Panc1 (cell line): Measurements from ENCODE around the gene JMJD4.

Experiments used
- POLR2AphosphoS5 ChIP-seq: IDR thresholded peaks from 2 replicates; pipeline ENCODE4 v1.6.1; 2012; ENCODE audit warnings: mild to moderate bottlenecking, low read depth, low read length, moderate library complexity
- SIN3A ChIP-seq: IDR thresholded peaks from 2 replicates; pipeline ENCODE4 v1.6.1; 2012; ENCODE audit warnings: low read depth, mild to moderate bottlenecking, low read length, moderate library complexity, borderline replicate concordance; ENCODE audit not compliant: insufficient read depth
- TF ChIP-seq, protein P1 (sequence below): fragments of 450-650 bp; IDR thresholded peaks from 2 replicates; pipeline ENCODE4 v1.5.1; 2017; ENCODE audit warnings: mild to moderate bottlenecking
- TF ChIP-seq, protein P2 (sequence below), 2 experiments: IDR thresholded peaks; 2 replicates each; pipeline ENCODE4 v1.6.1; 2011 to 2012; ENCODE audit warnings: low read depth in 2 of 2, control low read depth in 1 of 2, low read length in 1 of 2, mild to moderate bottlenecking in 1 of 2, moderate library complexity in 1 of 2; ENCODE audit not compliant: insufficient read depth in 1 of 2

DNA sequence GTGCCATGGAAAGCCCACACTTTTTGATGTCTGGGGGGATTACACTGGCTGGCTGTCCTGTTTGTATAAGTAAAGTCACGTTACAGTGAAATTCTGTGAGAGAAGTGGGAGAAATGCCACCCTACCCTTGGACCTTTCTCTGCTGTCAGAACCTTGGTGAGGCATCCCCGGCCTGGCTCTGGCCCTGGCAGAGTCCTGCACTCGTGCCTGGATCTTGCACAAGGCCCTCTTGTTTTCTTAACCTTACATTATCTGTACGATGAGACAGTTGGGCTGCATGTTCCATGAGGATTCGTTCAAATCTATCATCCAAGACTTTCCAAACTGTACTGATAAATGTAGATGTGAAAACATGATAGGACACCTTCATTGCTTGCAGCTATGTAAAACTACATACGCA, 11.6 kb upstream of the JMJD4 start:
- TF ChIP-seq, protein P1, sequence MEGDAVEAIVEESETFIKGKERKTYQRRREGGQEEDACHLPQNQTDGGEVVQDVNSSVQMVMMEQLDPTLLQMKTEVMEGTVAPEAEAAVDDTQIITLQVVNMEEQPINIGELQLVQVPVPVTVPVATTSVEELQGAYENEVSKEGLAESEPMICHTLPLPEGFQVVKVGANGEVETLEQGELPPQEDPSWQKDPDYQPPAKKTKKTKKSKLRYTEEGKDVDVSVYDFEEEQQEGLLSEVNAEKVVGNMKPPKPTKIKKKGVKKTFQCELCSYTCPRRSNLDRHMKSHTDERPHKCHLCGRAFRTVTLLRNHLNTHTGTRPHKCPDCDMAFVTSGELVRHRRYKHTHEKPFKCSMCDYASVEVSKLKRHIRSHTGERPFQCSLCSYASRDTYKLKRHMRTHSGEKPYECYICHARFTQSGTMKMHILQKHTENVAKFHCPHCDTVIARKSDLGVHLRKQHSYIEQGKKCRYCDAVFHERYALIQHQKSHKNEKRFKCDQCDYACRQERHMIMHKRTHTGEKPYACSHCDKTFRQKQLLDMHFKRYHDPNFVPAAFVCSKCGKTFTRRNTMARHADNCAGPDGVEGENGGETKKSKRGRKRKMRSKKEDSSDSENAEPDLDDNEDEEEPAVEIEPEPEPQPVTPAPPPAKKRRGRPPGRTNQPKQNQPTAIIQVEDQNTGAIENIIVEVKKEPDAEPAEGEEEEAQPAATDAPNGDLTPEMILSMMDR: no peak
- TF ChIP-seq, protein P2, sequence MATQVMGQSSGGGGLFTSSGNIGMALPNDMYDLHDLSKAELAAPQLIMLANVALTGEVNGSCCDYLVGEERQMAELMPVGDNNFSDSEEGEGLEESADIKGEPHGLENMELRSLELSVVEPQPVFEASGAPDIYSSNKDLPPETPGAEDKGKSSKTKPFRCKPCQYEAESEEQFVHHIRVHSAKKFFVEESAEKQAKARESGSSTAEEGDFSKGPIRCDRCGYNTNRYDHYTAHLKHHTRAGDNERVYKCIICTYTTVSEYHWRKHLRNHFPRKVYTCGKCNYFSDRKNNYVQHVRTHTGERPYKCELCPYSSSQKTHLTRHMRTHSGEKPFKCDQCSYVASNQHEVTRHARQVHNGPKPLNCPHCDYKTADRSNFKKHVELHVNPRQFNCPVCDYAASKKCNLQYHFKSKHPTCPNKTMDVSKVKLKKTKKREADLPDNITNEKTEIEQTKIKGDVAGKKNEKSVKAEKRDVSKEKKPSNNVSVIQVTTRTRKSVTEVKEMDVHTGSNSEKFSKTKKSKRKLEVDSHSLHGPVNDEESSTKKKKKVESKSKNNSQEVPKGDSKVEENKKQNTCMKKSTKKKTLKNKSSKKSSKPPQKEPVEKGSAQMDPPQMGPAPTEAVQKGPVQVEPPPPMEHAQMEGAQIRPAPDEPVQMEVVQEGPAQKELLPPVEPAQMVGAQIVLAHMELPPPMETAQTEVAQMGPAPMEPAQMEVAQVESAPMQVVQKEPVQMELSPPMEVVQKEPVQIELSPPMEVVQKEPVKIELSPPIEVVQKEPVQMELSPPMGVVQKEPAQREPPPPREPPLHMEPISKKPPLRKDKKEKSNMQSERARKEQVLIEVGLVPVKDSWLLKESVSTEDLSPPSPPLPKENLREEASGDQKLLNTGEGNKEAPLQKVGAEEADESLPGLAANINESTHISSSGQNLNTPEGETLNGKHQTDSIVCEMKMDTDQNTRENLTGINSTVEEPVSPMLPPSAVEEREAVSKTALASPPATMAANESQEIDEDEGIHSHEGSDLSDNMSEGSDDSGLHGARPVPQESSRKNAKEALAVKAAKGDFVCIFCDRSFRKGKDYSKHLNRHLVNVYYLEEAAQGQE (IDR thresholded peaks at IDR 0.05; ENCODE audit: insufficient read depth in 1 of 2, low read depth in 2 of 2, low read length in 1 of 2): no peak
- TF ChIP-seq POLR2AphosphoS5 (no peak), SIN3A (no peak)
